ENCODE results near the gene FAM120B.

Gene FAM120B

DNA sequence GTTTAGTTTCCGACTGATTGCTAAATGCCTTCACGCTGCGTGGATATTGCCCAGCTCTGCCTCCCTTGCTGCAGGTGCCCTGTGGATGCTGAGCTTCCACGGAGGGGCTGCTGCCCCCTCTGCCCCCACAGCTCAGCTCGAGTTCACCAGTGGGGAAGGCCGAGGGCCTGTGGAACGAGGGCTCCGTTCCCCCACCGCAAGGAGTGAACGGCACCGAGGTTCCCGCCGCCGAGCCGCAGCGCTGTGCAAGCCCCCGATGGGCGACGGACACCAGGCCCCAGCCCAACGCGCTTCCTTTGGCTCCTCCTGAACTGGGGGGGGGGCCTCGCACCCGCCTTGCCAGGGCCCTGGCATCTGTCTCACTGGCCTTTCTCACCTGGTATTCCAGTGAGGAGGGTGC, 33.4 kb upstream of the FAM120B start:
- no peak overlapping the region for H3K27ac ChIP-seq (ENCODE audit: low read length)
- H3K4me3 ChIP-seq (ENCODE audit: low read length in 2 of 2) = no peak overlapping the region
- no peaks in the 10 kb centered on the region for H3K9me3 ChIP-seq (ENCODE audit: control insufficient read depth in 2 of 2, low read length in 2 of 2)
- no peak overlapping the region for H3K9ac ChIP-seq (ENCODE audit: low read length in 2 of 2)
- H3K27me3 ChIP-seq (ENCODE audit: control insufficient read depth in 1 of 2, insufficient read depth in 2 of 2, low read length in 2 of 2) = peaks cover 2 to 3% of the 10 kb centered on the region in 2 donors
- no peaks in the 10 kb centered on the region for H3K36me3 ChIP-seq (ENCODE audit: control insufficient read depth in 2 of 2, insufficient read depth in 2 of 2, low read length in 2 of 2)
- peaks cover 6% of the 10 kb centered on the region for H3K4me1 ChIP-seq (ENCODE audit: control insufficient read depth, insufficient read depth, low read length)

DNA sequence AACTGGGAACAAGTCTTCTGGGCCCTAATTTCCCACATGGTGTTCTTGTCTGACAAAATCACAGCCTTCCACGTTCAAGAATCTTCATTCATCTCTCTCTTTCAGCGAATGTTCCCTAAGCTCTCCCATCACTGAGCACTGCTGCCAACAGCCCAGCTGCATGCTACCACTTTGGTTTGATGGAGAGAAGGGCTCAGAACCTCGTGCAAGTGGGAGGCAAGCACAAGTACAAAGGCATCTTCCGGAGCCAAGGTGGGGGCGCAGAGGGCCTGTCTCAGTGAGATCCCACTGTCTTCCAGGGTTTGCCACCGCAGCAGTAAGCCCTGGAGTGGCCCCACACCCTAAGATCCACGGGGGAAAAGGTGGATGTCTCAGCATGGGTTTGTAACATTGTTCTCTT, 32.9 kb upstream of the FAM120B start:
- H3K27me3 ChIP-seq (ENCODE audit: control insufficient read depth in 1 of 2, insufficient read depth in 2 of 2, low read length in 2 of 2) = peaks cover 2 to 3% of the 10 kb centered on the region in 2 donors
- H3K36me3 ChIP-seq (ENCODE audit: control insufficient read depth in 2 of 2, insufficient read depth in 2 of 2, low read length in 2 of 2) = no peaks in the 10 kb centered on the region
- no peaks in the 10 kb centered on the region for H3K9me3 ChIP-seq (ENCODE audit: control insufficient read depth in 2 of 2, low read length in 2 of 2)
- H3K9ac ChIP-seq (ENCODE audit: low read length in 2 of 2) = no peak overlapping the region
- peaks cover 6% of the 10 kb centered on the region for H3K4me1 ChIP-seq (ENCODE audit: control insufficient read depth, insufficient read depth, low read length)
- H3K4me3 ChIP-seq (ENCODE audit: low read length in 2 of 2) = no peak overlapping the region
- no peak overlapping the region for H3K27ac ChIP-seq (ENCODE audit: low read length)

DNA sequence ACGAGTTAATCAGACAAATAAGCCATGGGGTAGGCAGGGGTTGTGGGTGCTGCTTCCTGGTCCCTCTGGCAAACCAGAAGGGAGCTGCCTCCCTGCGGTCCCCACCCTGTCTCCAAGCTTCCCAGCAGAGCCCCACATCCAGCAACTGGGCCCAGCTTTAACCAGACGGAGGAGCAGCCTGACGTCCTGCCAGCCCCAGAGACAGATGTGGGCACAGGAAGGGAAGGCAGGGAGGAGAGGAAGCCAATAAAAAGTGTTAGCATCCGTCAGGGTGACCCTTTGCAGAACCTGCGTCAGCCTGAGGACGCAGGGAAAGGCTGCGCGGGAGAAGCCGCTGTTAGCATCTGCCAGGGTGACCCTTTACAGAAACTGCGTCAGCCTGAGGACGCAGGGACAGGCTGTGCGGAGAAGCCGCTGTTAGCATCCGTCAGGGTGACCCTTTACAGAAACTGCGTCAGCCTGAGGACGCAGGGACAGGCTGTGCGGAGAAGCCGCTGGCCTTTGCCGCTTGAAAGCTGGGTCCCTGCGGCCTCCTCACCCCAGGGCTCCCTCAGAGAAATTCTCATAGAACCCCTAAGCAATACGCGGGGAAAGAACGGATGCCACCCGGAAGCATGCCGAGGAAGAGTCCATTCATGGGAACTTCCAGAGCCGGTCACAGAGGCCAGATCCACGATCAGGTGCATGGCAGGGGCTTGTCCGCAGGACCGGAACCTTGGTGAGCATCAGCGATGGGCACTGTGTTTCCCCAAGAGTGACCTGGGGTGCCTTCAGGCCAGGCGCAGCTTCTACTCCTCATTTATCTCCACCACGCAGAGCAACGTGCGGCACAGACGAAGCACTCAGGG, 31.6 kb upstream of the FAM120B start:
- Histone ChIP-seq H3K9ac (ENCODE audit: low read length in 2 of 2) (no peak overlapping the region), H3K36me3 (ENCODE audit: control insufficient read depth in 2 of 2, insufficient read depth in 2 of 2, low read length in 2 of 2) (no peaks in the 10 kb centered on the region), H3K4me1 (ENCODE audit: control insufficient read depth, insufficient read depth, low read length) (peaks cover 7% of the 10 kb centered on the region), H3K27ac (ENCODE audit: low read length) (no peak overlapping the region), H3K4me3 (ENCODE audit: low read length in 2 of 2) (no peak overlapping the region), H3K9me3 (ENCODE audit: control insufficient read depth in 2 of 2, low read length in 2 of 2) (no peaks in the 10 kb centered on the region), H3K27me3 (ENCODE audit: control insufficient read depth in 1 of 2, insufficient read depth in 2 of 2, low read length in 2 of 2) (peaks cover 2 to 3% of the 10 kb centered on the region in 2 donors)

DNA sequence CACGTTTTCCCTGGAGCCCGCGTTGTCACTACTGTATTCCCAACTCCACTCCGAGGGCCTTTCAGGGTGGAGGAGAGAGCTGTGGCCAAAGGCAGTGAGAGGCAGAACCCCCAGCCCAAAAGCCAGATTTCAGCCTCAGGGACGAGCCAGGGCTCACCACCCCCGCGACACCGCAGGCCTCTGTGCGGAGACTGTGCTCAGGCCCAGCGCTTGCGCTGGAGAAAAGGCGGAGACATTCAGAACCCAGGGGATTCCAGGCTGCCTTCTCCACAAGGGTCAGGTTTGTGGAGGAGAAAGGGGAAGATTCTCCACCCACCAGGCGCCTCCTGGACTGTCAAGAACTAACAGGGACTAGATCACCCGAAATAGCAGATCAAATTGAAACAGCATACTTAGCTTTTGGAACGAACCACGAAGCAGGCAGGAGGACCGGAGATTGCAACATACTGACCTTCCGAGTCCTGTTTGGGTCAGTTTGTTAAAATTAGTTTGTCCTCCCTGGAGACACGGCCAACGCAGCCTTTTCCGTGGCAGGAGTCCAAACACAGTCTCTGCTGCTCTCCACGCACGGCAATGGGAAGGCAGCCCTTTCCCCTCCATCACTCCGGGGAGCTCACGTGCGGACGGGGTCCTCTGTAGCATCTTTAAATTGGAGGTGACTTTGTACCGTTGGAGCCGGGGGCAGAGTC, 30.0 kb upstream of the FAM120B start:
- Histone ChIP-seq H3K27me3 (ENCODE audit: control insufficient read depth in 1 of 2, insufficient read depth in 2 of 2, low read length in 2 of 2) (peaks cover 0 to 3% of the 10 kb centered on the region in 2 donors), H3K4me3 (ENCODE audit: low read length in 2 of 2) (no peak overlapping the region), H3K27ac (ENCODE audit: low read length) (no peak overlapping the region), H3K9ac (ENCODE audit: low read length in 2 of 2) (no peak overlapping the region), H3K4me1 (ENCODE audit: control insufficient read depth, insufficient read depth, low read length) (peaks cover 8% of the 10 kb centered on the region), H3K9me3 (ENCODE audit: control insufficient read depth in 2 of 2, low read length in 2 of 2) (no peaks in the 10 kb centered on the region), H3K36me3 (ENCODE audit: control insufficient read depth in 2 of 2, insufficient read depth in 2 of 2, low read length in 2 of 2) (no peaks in the 10 kb centered on the region)

DNA sequence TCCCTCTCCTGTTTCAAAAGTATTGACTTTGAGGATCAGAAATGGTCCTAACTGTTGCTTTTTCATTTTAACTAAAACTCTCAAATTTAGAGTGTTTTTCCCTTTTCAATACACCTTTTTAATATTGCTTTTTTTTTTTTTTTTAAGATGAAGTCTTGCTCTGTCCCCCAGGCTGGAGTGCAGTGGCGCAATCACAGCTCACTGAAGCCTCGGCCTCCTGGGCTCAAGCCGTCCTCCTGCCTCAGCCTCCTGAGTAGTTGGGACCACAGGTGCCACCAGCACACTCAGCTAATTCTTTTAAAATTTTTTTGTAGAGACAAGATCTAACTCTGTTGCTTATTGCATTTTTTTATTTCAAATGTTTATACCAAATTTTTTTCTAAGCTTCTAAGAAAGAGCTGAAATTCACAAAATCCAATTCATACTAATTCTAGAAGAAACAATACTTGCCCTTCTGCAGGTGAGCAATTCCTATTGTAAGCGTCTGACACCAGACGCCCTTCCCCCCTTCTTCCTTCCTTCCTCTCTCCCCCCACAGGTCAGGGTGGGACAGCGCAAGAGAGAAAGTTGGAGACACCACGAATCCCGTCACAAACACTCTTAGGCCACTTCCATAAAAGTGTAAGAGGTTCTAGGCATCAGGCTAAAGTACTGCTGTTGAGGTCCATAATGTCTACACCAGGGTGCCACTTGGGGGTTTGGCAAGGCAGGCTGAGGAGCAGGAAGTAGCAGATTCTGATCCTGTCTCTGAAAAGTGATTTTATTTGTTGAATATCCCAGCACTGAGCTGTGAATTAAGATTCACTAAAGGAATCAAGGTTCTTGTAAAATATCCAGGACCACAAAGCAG, 28.4 kb upstream of the FAM120B start:
- H3K4me1 ChIP-seq (ENCODE audit: control insufficient read depth, insufficient read depth, low read length) = peaks cover 8% of the 10 kb centered on the region
- no peaks in the 10 kb centered on the region for H3K9me3 ChIP-seq (ENCODE audit: control insufficient read depth in 2 of 2, low read length in 2 of 2)
- H3K27me3 ChIP-seq (ENCODE audit: control insufficient read depth in 1 of 2, insufficient read depth in 2 of 2, low read length in 2 of 2) = peaks cover 0 to 3% of the 10 kb centered on the region in 2 donors
- no peak overlapping the region for H3K27ac ChIP-seq (ENCODE audit: low read length)
- H3K36me3 ChIP-seq (ENCODE audit: control insufficient read depth in 2 of 2, insufficient read depth in 2 of 2, low read length in 2 of 2) = no peaks in the 10 kb centered on the region
- H3K4me3 ChIP-seq (ENCODE audit: low read length in 2 of 2) = no peak overlapping the region
- H3K9ac ChIP-seq (ENCODE audit: low read length in 2 of 2) = no peak overlapping the region

DNA sequence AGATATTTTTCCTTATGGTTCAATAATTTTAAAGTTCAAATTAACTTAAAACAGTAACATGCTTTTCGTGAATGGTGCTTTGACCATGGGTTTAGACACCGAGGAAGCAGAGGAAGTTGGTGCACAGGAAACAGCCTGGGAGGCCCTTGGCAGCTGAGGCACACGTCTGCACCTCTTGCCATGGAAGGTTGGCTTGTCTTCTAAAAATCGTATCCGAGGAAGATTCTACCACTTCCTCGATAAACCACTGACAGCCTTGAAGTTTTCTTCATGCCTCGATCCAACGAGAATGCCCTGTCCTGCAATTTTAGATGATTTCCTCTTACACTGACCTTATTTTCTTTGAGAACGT, 27.8 kb upstream of the FAM120B start:
- Histone ChIP-seq H3K4me1 (ENCODE audit: control insufficient read depth, insufficient read depth, low read length) (peaks cover 8% of the 10 kb centered on the region), H3K27me3 (ENCODE audit: control insufficient read depth in 1 of 2, insufficient read depth in 2 of 2, low read length in 2 of 2) (peaks cover 0 to 3% of the 10 kb centered on the region in 2 donors), H3K4me3 (ENCODE audit: low read length in 2 of 2) (no peak overlapping the region), H3K36me3 (ENCODE audit: control insufficient read depth in 2 of 2, insufficient read depth in 2 of 2, low read length in 2 of 2) (no peaks in the 10 kb centered on the region), H3K27ac (ENCODE audit: low read length) (no peak overlapping the region), H3K9ac (ENCODE audit: low read length in 2 of 2) (no peak overlapping the region), H3K9me3 (ENCODE audit: control insufficient read depth in 2 of 2, low read length in 2 of 2) (no peaks in the 10 kb centered on the region)

DNA sequence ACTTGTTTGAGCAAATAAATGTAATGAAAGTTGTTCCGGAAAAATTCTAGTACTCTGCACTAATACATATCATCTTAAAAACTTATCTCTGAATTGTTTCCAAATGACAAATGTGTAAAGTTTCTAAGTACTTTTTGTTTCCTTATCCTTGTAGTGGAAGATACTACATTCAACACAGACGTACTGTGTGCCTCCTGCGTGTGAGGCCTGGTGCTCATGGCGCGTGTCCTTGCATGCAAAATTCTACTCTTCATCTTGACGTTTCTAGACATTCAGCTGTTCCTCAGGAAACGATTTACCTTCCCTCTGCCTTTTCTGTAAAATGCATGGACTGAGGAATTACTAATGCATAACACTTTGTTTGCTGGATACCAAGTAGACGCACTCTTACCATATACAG, 27.1 kb upstream of the FAM120B start:
- Histone ChIP-seq H3K27ac (ENCODE audit: low read length) (no peak overlapping the region), H3K36me3 (ENCODE audit: control insufficient read depth in 2 of 2, insufficient read depth in 2 of 2, low read length in 2 of 2) (no peaks in the 10 kb centered on the region), H3K4me3 (ENCODE audit: low read length in 2 of 2) (no peak overlapping the region), H3K9me3 (ENCODE audit: control insufficient read depth in 2 of 2, low read length in 2 of 2) (no peaks in the 10 kb centered on the region), H3K27me3 (ENCODE audit: control insufficient read depth in 1 of 2, insufficient read depth in 2 of 2, low read length in 2 of 2) (peaks cover 0 to 2% of the 10 kb centered on the region in 2 donors), H3K4me1 (ENCODE audit: control insufficient read depth, insufficient read depth, low read length) (peaks cover 8% of the 10 kb centered on the region), H3K9ac (ENCODE audit: low read length in 2 of 2) (no peak overlapping the region)

DNA sequence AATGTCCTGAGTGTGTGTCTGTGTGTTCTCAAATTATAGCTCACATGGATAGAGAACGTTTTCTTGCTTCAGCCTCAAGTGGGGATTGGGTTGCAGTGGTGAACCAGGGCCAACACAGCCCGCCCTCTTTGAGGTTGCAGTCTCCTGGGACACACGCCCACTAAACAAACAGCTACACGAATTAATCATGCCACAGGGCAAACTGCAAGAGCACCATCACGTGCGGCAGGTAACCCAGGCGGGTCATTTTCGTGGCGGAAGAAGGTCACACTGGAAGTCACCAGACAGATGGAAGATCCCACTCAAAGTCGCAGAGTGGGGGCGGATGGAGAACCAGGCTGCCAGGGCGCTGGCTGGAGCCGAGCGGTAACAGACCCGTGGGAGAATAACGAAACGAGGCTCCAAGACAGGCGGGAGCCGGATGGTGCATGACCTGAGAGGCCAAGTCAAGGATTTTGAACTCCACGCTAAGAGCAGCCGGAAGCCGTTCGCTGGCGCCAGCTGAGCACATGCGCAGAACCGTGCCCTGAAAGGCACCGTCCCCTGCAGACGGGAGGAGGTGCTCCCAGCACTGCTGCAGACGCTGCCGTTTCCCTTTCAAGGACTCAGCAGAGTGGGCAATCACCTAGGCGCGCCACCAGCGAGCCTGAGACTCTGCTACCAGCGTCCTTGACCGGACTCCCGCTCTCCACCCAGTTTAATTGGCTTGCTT, 26.4 kb upstream of the FAM120B start:
- Histone ChIP-seq H3K4me1 (ENCODE audit: control insufficient read depth, insufficient read depth, low read length) (peaks cover 8% of the 10 kb centered on the region), H3K27me3 (ENCODE audit: control insufficient read depth in 1 of 2, insufficient read depth in 2 of 2, low read length in 2 of 2) (peaks cover 0 to 2% of the 10 kb centered on the region in 2 donors), H3K36me3 (ENCODE audit: control insufficient read depth in 2 of 2, insufficient read depth in 2 of 2, low read length in 2 of 2) (no peaks in the 10 kb centered on the region), H3K9me3 (ENCODE audit: control insufficient read depth in 2 of 2, low read length in 2 of 2) (no peaks in the 10 kb centered on the region), H3K4me3 (ENCODE audit: low read length in 2 of 2) (peak overlapping the region; percentile 47 to 71), H3K9ac (ENCODE audit: low read length in 2 of 2) (no peak overlapping the region), H3K27ac (ENCODE audit: low read length) (no peak overlapping the region)

DNA sequence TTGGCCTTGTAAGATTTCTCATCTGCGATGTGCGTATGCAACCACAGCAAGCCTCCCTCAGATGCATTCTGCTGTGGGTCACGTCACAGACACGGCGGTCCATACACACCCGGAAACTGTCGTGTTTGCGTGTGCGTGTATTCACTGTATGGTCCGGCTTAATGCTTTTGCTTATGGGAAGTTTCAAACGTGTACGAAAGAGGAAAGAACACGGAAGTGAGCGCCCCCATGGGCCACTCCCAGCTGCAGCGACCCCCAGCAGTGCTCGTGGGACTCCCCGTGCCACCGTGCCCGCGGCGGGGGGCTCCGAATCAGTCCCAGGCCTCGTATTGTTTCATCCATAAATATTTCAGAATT, 25.9 kb upstream of the FAM120B start:
- H3K27me3 ChIP-seq (ENCODE audit: control insufficient read depth in 1 of 2, insufficient read depth in 2 of 2, low read length in 2 of 2) = peaks cover 0 to 3% of the 10 kb centered on the region in 2 donors
- no peaks in the 10 kb centered on the region for H3K36me3 ChIP-seq (ENCODE audit: control insufficient read depth in 2 of 2, insufficient read depth in 2 of 2, low read length in 2 of 2)
- no peak overlapping the region for H3K27ac ChIP-seq (ENCODE audit: low read length)
- H3K9me3 ChIP-seq (ENCODE audit: control insufficient read depth in 2 of 2, low read length in 2 of 2) = no peaks in the 10 kb centered on the region
- peaks cover 8% of the 10 kb centered on the region for H3K4me1 ChIP-seq (ENCODE audit: control insufficient read depth, insufficient read depth, low read length)
- H3K9ac ChIP-seq (ENCODE audit: low read length in 2 of 2) = peak overlapping the region in 1 of 2 donors; percentile 23
- H3K4me3 ChIP-seq (ENCODE audit: low read length in 2 of 2) = peak overlapping the region; percentile 47 to 71

All from stomach smooth muscle (tissue), 2 donors.